ENCODE measurements around the gene CLIP3. TPM values are rescaled to one million over a fixed set of nuclear protein-coding genes. Genes with fewer than 3 reads are reported as not detected.

Gene CLIP3
- total RNA-seq, 1 donor from 2014 or later = 8.1 TPM

DNA sequence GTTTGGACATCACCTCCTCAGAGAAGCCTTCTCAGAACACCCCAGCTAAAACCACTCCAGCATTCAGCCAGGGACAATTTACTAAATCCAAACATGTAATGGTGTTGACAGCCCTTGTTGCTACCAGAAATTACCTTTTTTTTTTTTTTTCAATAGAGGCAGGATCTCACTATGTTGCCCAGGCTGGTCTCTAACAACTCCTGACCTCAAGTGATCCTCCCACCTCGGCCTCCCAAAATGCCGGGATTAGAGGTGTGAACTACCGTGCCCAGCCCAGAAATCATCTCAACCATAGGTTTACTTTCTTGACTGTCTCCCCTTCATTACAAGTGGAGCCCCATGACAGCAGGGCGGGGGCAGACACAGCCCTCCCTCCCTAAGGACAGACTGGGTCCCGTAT lies 9.2 kb downstream of the CLIP3 start:
- TF ChIP-seq, protein P1, sequence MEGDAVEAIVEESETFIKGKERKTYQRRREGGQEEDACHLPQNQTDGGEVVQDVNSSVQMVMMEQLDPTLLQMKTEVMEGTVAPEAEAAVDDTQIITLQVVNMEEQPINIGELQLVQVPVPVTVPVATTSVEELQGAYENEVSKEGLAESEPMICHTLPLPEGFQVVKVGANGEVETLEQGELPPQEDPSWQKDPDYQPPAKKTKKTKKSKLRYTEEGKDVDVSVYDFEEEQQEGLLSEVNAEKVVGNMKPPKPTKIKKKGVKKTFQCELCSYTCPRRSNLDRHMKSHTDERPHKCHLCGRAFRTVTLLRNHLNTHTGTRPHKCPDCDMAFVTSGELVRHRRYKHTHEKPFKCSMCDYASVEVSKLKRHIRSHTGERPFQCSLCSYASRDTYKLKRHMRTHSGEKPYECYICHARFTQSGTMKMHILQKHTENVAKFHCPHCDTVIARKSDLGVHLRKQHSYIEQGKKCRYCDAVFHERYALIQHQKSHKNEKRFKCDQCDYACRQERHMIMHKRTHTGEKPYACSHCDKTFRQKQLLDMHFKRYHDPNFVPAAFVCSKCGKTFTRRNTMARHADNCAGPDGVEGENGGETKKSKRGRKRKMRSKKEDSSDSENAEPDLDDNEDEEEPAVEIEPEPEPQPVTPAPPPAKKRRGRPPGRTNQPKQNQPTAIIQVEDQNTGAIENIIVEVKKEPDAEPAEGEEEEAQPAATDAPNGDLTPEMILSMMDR (IDR thresholded peaks at IDR 0.05) = no peak
- Histone ChIP-seq H3K36me3 (peaks cover 26% of the 10 kb centered on the region), H3K27me3 (ENCODE audit: low read depth) (no peaks in the 10 kb centered on the region), H3K9me3 (no peaks in the 10 kb centered on the region), H3K27ac (no peak overlapping the region), H3K4me3 (no peak overlapping the region), H3K4me1 (no peaks in the 10 kb centered on the region)
- DNase-seq (no peak), ATAC-seq (no peak)
- intact Hi-C loops (cut with DNase I) = no loop called here

DNA sequence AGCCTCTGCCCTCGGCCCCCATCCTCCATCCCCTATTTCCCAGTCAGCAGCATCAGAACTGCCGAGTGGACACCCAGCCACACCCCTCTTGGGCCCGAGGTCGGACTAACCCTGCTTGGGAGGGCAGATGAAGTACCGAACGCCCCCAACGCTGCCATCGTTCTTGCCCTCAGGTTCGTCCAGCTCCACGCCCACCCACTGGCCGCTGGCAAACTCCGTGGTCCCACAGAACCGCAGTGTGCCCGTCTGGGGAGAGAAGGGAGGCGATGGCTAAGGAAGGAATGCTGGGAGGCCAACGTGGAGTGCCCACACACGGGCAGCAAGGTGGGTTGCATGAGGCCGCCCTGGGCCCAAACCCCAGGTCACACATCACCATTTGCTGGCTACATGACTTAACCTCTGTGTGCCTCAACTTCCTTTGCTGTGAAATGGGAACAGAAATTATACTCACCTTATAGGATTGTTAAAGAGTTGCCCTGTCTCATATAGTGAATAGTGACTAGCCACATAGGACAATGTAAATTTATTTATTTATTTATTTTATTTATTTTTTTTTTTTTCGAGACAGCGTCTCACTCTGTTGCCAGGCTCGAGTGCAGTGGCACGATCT lies 13.5 kb downstream of the CLIP3 start:
- DNase-seq (no peak), ATAC-seq (no peak)
- H3K27me3 ChIP-seq (ENCODE audit: low read depth) = no peaks in the 10 kb centered on the region
- no peak overlapping the region for H3K4me3 ChIP-seq
- peaks cover 22% of the 10 kb centered on the region for H3K36me3 ChIP-seq
- no peak overlapping the region for H3K27ac ChIP-seq
- H3K4me1 ChIP-seq = peaks cover 5% of the 10 kb centered on the region
- no peaks in the 10 kb centered on the region for H3K9me3 ChIP-seq
- intact Hi-C loops (cut with DNase I) = no loop called here
- TF ChIP-seq, protein P1 (IDR thresholded peaks at IDR 0.05) = no peak

DNA sequence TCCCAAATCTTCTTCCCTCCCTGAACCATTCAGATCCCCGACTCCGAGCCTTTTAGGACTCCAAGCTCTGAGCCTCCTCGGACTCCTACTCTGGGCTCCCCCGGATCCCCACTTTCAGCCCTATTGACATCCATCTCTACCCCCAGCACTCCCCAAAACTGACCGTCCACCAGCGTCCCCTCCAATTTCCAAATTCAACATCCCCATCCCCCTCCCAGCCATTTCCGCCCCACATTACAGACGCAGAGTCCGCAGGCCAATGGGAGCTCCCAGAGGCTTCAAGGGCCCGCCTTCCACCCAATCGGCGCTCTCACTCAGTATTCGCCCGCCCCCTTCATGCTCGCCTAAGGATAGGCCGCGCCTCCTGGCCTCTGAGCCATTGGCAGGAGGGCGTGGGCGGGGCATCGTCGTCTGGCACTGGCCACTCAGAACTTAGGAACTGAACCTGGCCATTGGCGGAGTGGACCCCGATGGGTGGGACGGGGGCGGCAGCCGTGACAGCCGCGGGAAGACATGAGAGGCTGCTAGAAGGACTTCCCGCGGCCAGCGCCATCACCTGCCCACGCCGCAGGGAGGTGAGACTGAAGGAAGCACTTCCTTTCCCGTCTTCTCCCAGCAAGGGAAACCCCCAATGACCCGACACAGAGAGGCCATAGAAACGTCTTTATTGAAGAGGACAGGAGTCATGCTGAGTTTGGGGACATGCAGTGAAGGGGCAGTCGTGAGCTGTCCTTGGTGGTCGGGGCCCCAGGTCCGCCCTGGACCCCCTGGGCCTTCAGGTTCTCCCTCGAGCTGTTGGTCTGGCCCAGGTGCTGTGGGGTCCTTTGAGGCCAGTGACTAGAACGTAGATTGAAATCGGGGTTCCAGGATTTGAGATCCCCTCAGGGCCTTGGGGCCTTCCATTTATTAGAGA lies 18.4 kb downstream of the CLIP3 start, which contains the start of gene ALKBH6:
Gene ALKBH6 (minus strand): TSS at position 202 of the 913 bp plus-strand sequence. CDS start 816 bp downstream, outside the sequence.
- TF ChIP-seq, protein P1 (IDR thresholded peaks at IDR 0.05) = no peak
- peak; percentile 99 for ATAC-seq
- Histone ChIP-seq H3K9me3 (no peaks in the 10 kb centered on the region), H3K4me3 (peak within 1 kb of the TSS; percentile 71), H3K36me3 (no peaks in the 10 kb centered on the region), H3K4me1 (peaks cover 18% of the 10 kb centered on the region), H3K27ac (peak within 1 kb of the TSS; percentile 88), H3K27me3 (ENCODE audit: low read depth) (no peaks in the 10 kb centered on the region)
- peak; percentile 100 for DNase-seq
- intact Hi-C loops (cut with DNase I) = no loop called here

DNA sequence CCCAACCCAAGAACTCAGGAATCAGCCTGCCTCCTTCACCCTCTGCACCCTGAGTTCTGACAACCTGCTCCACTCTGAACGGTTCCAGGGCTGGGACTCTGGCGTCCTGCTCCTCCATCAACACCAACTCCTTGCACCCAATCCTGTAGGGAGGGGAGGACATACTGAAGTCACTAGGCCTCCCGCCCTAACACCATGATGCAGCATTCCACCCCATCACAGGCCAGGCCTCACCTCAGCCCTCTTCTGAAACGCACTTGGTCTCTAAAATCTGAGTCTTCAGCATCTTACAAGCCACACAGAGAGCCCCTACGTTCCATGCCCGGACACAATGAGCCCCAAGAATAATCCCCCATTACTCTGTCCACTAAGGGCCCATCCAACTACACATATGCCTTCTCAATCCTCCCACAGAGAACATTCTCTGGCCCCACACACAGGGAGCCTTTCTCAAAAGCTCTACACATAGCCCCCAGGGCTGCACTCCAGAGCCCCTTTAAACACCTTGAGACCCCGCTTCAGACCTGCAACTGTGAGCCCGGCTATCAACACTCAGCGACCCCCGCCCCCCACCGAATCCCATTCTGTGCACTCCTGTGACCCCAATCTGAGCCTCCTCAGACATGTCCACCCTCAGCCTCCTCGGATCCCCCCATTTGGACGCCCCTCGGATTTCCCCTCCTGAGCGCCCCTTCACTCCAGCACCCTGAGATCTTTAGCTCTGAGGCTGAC lies 19.2 kb downstream of the CLIP3 start:
- no peak for ATAC-seq
- peak overlapping the region; percentile 88 for H3K27ac ChIP-seq
- H3K36me3 ChIP-seq = no peaks in the 10 kb centered on the region
- DNase-seq = no peak
- H3K27me3 ChIP-seq (ENCODE audit: low read depth) = no peaks in the 10 kb centered on the region
- H3K4me1 ChIP-seq = peaks cover 23% of the 10 kb centered on the region
- no peaks in the 10 kb centered on the region for H3K9me3 ChIP-seq
- peak overlapping the region; percentile 71 for H3K4me3 ChIP-seq
- TF ChIP-seq, protein P1 (IDR thresholded peaks at IDR 0.05) = no peak
- intact Hi-C loops (cut with DNase I) = no loop called here

DNA sequence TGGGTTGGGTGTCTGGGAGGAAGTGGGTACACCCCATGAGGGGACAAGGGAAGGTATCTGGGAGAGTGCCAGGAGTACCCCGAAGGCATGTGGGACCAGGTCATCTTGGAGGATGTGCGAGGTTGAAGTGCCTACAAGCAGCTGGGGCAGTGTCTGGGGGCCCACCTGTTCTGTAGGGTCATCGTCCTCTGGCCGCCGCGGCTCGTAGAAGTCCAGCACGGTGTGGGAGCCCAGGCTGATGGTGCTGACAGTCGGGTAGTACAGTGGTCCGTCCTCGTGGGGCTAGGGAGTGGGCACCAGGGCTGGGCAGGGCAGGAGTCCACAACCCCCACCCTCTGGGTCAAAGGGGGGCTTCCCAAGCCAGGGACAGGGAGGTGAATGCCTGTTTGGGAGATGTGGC lies 22.3 kb downstream of the CLIP3 start:
- no peaks in the 10 kb centered on the region for H3K36me3 ChIP-seq
- no peaks in the 10 kb centered on the region for H3K9me3 ChIP-seq
- intact Hi-C loops (cut with DNase I) = no loop called here
- TF ChIP-seq, protein P1 (IDR thresholded peaks at IDR 0.05) = no peak
- ATAC-seq = no peak
- H3K4me1 ChIP-seq = peaks cover 23% of the 10 kb centered on the region
- no peaks in the 10 kb centered on the region for H3K27me3 ChIP-seq (ENCODE audit: low read depth)
- H3K4me3 ChIP-seq = no peak overlapping the region
- DNase-seq = no peak
- H3K27ac ChIP-seq = no peak overlapping the region
